HepG2 (cell line): ENCODE data around the gene NHSL1. TPM values are rescaled to one million over a fixed set of nuclear protein-coding genes. Genes with fewer than 3 reads are reported as not detected.
A peak's percentile ranks its signal among the peaks of the same experiment; 100 is the strongest.

Experiments
- ATAC-seq: fragments of 200-7000 bp; cut with Tn5 transposase; 3 replicates; pipeline ENCODE4 v1.9.1; 2020; ENCODE audit warnings: mild to moderate bottlenecking, moderate library complexity
- BruUV-seq: library from RNA; stranded (reverse); fragments of 400-500 nt; replicated peaks from 2 replicates; lab custom pipeline; 2021; lab: Mats Ljungman, UMichigan
- CTCF ChIA-PET: fragments of 300-600 bp; formaldehyde crosslinking; extraction: SDS; loops from one replicate; lab custom pipeline; 2021; ENCODE audit warnings: low total read pairs, inconsistent platforms, low intra/inter-chr PET ratio; lab: Yijun Ruan, JAX
- POLR2A ChIA-PET: fragments of 350-600 bp; sonication (Branson Sonifier 250); formaldehyde crosslinking; loops from one replicate; lab custom pipeline; 2020; ENCODE audit warnings: antibody characterized with exemption, inconsistent platforms; lab: Yijun Ruan, JAX
- DNase-seq: peaks from one replicate; pipeline ENCODE4 v3.0.0-alpha.2; 2015; ENCODE audit warnings: low spot score
- FAIRE-seq: peaks from 3 replicates; lab custom pipeline; 2011; peaks lifted over from hg19 to GRCh38; lab: Jason Lieb, UNC
- H2AFZ ChIP-seq: one replicate; pipeline ENCODE4 v1.6.1; 2011; ENCODE audit warnings: low read length, inconsistent platforms
- H3K27ac ChIP-seq: fragments of 300-600 bp; 3 replicates; pipeline ENCODE4 v1.8.0; 2011; ENCODE audit warnings: mixed run types, mild to moderate bottlenecking, mixed read lengths, low read length, inconsistent platforms; ENCODE audit not compliant: insufficient read depth; ENCODE audit errors: extremely low read length
- H3K27me3 ChIP-seq, 2 experiments: fragments of 200-600 bp in 1 of 2; 2 replicates in 1 of 2; 3 replicates in 1 of 2; pipeline versions ENCODE4 v1.6.0 to v1.8.0; 2011; ENCODE audit warnings: low read length in 2 of 2, mild to moderate bottlenecking in 2 of 2, moderate library complexity in 2 of 2, inconsistent platforms in 1 of 2; ENCODE audit not compliant: insufficient read depth in 2 of 2, control insufficient read depth in 1 of 2
- H3K36me3 ChIP-seq, 2 experiments: fragments of 200-600 bp in 1 of 2; replicated peaks in 1 of 2; 2 replicates in 1 of 2; 3 replicates in 1 of 2; pipeline versions ENCODE4 v1.5.1 to v1.8.0; 2011; ENCODE audit warnings: low read length in 2 of 2, inconsistent platforms in 1 of 2; ENCODE audit not compliant: insufficient read depth in 2 of 2, control insufficient read depth in 1 of 2
- H3K4me1 ChIP-seq: 2 replicates; pipeline ENCODE4 v1.5.1; 2012; ENCODE audit warnings: low read length, inconsistent platforms; ENCODE audit not compliant: insufficient read depth
- H3K4me2 ChIP-seq: 2 replicates; pipeline ENCODE4 v1.6.0; 2011; ENCODE audit warnings: low read depth, low read length, inconsistent platforms
- H3K4me3 ChIP-seq, 3 experiments: fragments of 200-600 bp in 1 of 3; sonication (generic), shearing (Covaris generic) in 1 of 3; replicated peaks in 1 of 3; 2 replicates each; pipeline ENCODE4 v1.5.1; 2011 to 2016; ENCODE audit warnings: low read length in 3 of 3, inconsistent platforms in 2 of 3, low read depth in 2 of 3, mild to moderate bottlenecking in 2 of 3, control low read depth in 1 of 3, mixed read lengths in 1 of 3; ENCODE audit not compliant: insufficient read depth in 1 of 3
- H3K79me2 ChIP-seq: one replicate; pipeline ENCODE4 v1.6.1; 2011; ENCODE audit warnings: low read length, inconsistent platforms; ENCODE audit not compliant: insufficient read depth
- H3K9ac ChIP-seq: 2 replicates; pipeline ENCODE4 v1.6.0; 2011; ENCODE audit warnings: mild to moderate bottlenecking, low read depth, low read length, inconsistent platforms; ENCODE audit not compliant: insufficient read depth
- H3K9me3 ChIP-seq: 2 replicates; pipeline ENCODE4 v1.5.1; 2012; ENCODE audit warnings: mild to moderate bottlenecking, low read length
- H4K20me1 ChIP-seq: 2 replicates; pipeline ENCODE4 v1.6.0; 2011; ENCODE audit warnings: inconsistent platforms, mild to moderate bottlenecking, low read length, moderate library complexity; ENCODE audit not compliant: insufficient read depth
- CBFB ChIP-seq: sonication (generic); formaldehyde crosslinking; IDR thresholded peaks from 2 replicates; pipeline ENCODE4 v1.4.0; 2020; ENCODE audit warnings: missing genetic modification reagents
- CTCF ChIP-seq: sonication (generic); formaldehyde crosslinking; IDR thresholded peaks from 2 replicates; pipeline ENCODE4 v1.5.0; 2020; ENCODE audit warnings: mild to moderate bottlenecking, missing genetic modification reagents, moderate library complexity
- E2F1 ChIP-seq: sonication (generic); formaldehyde crosslinking; IDR thresholded peaks from 2 replicates; pipeline ENCODE4 v1.5.0; 2020; ENCODE audit warnings: missing genetic modification reagents
- FOXM1 ChIP-seq: sonication (generic); formaldehyde crosslinking; IDR thresholded peaks from 2 replicates; pipeline ENCODE4 v1.5.0; 2020; ENCODE audit warnings: missing genetic modification reagents
- HHEX ChIP-seq: IDR thresholded peaks from 2 replicates; pipeline ENCODE4 v1.6.1; 2016; ENCODE audit warnings: control low read depth
- KDM2A ChIP-seq: sonication (generic); formaldehyde crosslinking; IDR thresholded peaks from 2 replicates; pipeline ENCODE4 v1.4.0; 2020; ENCODE audit warnings: low read depth, missing genetic modification reagents, borderline replicate concordance
- MBD4 ChIP-seq: IDR thresholded peaks from 2 replicates; pipeline ENCODE4 v1.6.1; 2012; ENCODE audit warnings: low read length, inconsistent platforms, borderline replicate concordance
- REPIN1 ChIP-seq: sonication (generic); formaldehyde crosslinking; IDR thresholded peaks from 2 replicates; pipeline ENCODE4 v1.8.0; 2022; ENCODE audit warnings: missing genetic modification reagents, low read depth, mild to moderate bottlenecking, borderline replicate concordance
- RXRB ChIP-seq: IDR thresholded peaks from 2 replicates; pipeline ENCODE4 v1.6.1; 2016; ENCODE audit warnings: borderline replicate concordance, missing genetic modification reagents, missing compliant biosample characterization
- SALL1 ChIP-seq: sonication (generic); formaldehyde crosslinking; IDR thresholded peaks from 2 replicates; pipeline ENCODE4 v1.8.0; 2022; ENCODE audit warnings: mild to moderate bottlenecking, missing genetic modification reagents
- SIN3A ChIP-seq: IDR thresholded peaks from 2 replicates; pipeline ENCODE4 v1.6.1; 2011; ENCODE audit warnings: low read depth, mild to moderate bottlenecking, control low read depth, low read length, borderline replicate concordance
- SNAI1 ChIP-seq: sonication (generic); formaldehyde crosslinking; IDR thresholded peaks from 2 replicates; pipeline ENCODE4 v1.5.0; 2020; ENCODE audit warnings: mild to moderate bottlenecking, missing genetic modification reagents, borderline replicate concordance
- TRAFD1 ChIP-seq: sonication (generic); formaldehyde crosslinking; IDR thresholded peaks from 2 replicates; pipeline ENCODE4 v1.5.1; 2020; ENCODE audit warnings: missing genetic modification reagents, mild to moderate bottlenecking, borderline replicate concordance
- TRIM24 ChIP-seq: sonication (generic); formaldehyde crosslinking; IDR thresholded peaks from 2 replicates; pipeline ENCODE4 v1.8.0; 2022; ENCODE audit warnings: mild to moderate bottlenecking, missing genetic modification reagents
- ZBTB49 ChIP-seq: sonication (generic); formaldehyde crosslinking; IDR thresholded peaks from 2 replicates; pipeline ENCODE4 v1.4.0; 2020; ENCODE audit warnings: missing genetic modification reagents, borderline replicate concordance
- ZNF691 ChIP-seq: sonication (generic); formaldehyde crosslinking; IDR thresholded peaks from 2 replicates; pipeline ENCODE4 v1.4.0; 2020; ENCODE audit warnings: missing genetic modification reagents, low read depth, mild to moderate bottlenecking, borderline replicate concordance
- WGBS: methylation state at CpG from one replicate; pipeline ENCODE4 v1.1.6; 2017; ENCODE audit warnings: low lambda C conversion rate; 5-methylcytosine and 5-hydroxymethylcytosine counted together
- in situ Hi-C: cut with HindIII; loops from 2 replicates; pipeline ENCODE4 v1.10.0; 2017; ENCODE audit warnings: low pct_unique_long_range_greater_than_20kb; ENCODE audit not compliant: extremely low pct_ligation_motif_present
- intact Hi-C: fragments of 100-400 bp; cut with micrococcal nuclease; formaldehyde crosslinking; loops from one replicate; pipeline ENCODE4 v1.10.0; 2022; ENCODE audit not compliant: unreplicated experiment
- polyA plus RNA-seq, 8 experiments: library from polyadenylated mRNA; depleted of rRNA in 3 of 8; stranded (reverse) in 7 of 8; unstranded in 1 of 8; fragments of >200 nt; fragmentation: Illumina TruSeq in 4 of 8; extraction: Trizol in 4 of 8; gene quantifications; 2 replicates each; pipeline versions ENCODE4 v1.2.1 to v1.2.3, GENCODE V29; 2011 to 2016; ENCODE audit warnings: low read depth in 4 of 8, missing spikeins in 1 of 8, mixed read lengths in 1 of 8; ENCODE audit not compliant: insufficient read depth in 1 of 8
- total RNA-seq, 5 experiments: library from RNA; depleted of rRNA; stranded (reverse); fragments of >200 nt; fragmentation: Illumina TruSeq; extraction: Trizol; gene quantifications; 2 replicates each; pipeline ENCODE4 v1.2.3, GENCODE V29; 2016; ENCODE audit warnings: low read depth in 1 of 5

Gene NHSL1
- total and polyA plus RNA-seq, 2 of the 13 experiments (the other 11 are each of a cell fraction or from before 2014, with no cell fraction given), result 24.9 to 53.6 TPM

- peak; percentile 90 for TF ChIP-seq CTCF (CRISPR knock-in tag)
- TF ChIP-seq SIN3A, result no peak
- TF ChIP-seq ZNF691, result no peak
- TF ChIP-seq HHEX, result no peak
- no peak for TF ChIP-seq E2F1 (CRISPR knock-in tag)
- TF ChIP-seq RXRB (CRISPR knock-in tag), result 0 out of 2 replicates have a peak, but pooled peaks have one; percentile 15
- TF ChIP-seq REPIN1 (CRISPR knock-in tag), result no peak
Measured at GRCh38 chr6:138509371-138509770, 10.1 kb upstream of the NHSL1 start (continued).

- Histone ChIP-seq H3K9me3 (no peaks in the 10 kb centered on the region), H3K79me2 (peaks cover 47% of the 10 kb centered on the region), H4K20me1 (no peaks in the 10 kb centered on the region), H2AFZ (no peak overlapping the region), H3K4me2 (peak overlapping the region; percentile 74), H3K4me1 (peaks cover 62% of the 10 kb centered on the region), H3K27ac (peak overlapping the region; percentile 68), H3K27me3 (no peaks in the 10 kb centered on the region), H3K36me3 (no peaks in the 10 kb centered on the region), H3K9ac (no peak overlapping the region), H3K4me3 (peak overlapping the region in 1 of 3 experiments; percentile 39; a peak in 1 of 6 replicates)
- intact Hi-C loops, result loop anchor here (1.0 to 5.0 kb wide), 5 partner anchors 40 to 391 kb away; no protein-coding TSS in a partner anchor
- FAIRE-seq, result no peak
- in situ Hi-C loops, result loop anchor here (5.0 kb wide), 2 partner anchors 76 to 391 kb away; no protein-coding TSS in a partner anchor
- ChIA-PET CTCF (interaction anchor here (1.3 to 3.1 kb wide), 3 partner anchors 9 to 105 kb away, joined by 3 to 17 read pairs (median 4); partner anchors contain the start of gene HEBP2), POLR2A (interaction anchor here (0.6 to 1.5 kb wide), 3 partner anchors 32 to 65 kb away, joined by 3 to 4 read pairs (median 3); no protein-coding TSS in a partner anchor)
- no TSS peak for BruUV-seq
- DNase-seq, result no peak
- no peak for ATAC-seq
- WGBS, result 72% methylated on average over 2 of the region's 2 CpGs
- TF ChIP-seq CBFB, result no peak
- no peak for TF ChIP-seq ZBTB49
- no peak for TF ChIP-seq TRAFD1 (CRISPR knock-in tag)
- no peak for TF ChIP-seq SALL1
- no peak for TF ChIP-seq SNAI1 (CRISPR knock-in tag)
- TF ChIP-seq TRIM24 (CRISPR knock-in tag), result no peak
- no peak for TF ChIP-seq FOXM1 (CRISPR knock-in tag)
- no peak for TF ChIP-seq KDM2A
- TF ChIP-seq MBD4, result no peak
Measured at GRCh38 chr6:138508676-138508988, 9.3 kb upstream of the NHSL1 start.
